Left kidney (tissue), 1 donor: Measurements from ENCODE around the gene B4GALT2. TPM values are rescaled to one million over a fixed set of nuclear protein-coding genes. Genes with fewer than 3 reads are reported as not detected.

Source experiments
- polyA plus RNA-seq: library from polyadenylated mRNA; unstranded; fragments of 120-200 nt; gene quantifications from one replicate; pipeline ENCODE4 v1.2.1, GENCODE V29; 2013; ENCODE audit not compliant: insufficient read length

The B4GALT2 gene
- polyA plus RNA-seq, 1 donor = 33.7 TPM

Other genes starting within 250 kb of the B4GALT2 start
- gene ARTN, start 45.4 kb upstream of the B4GALT2 start, polyA plus RNA-seq = 1.2 TPM
- gene IPO13, start 32.3 kb upstream of the B4GALT2 start, polyA plus RNA-seq = 42.5 TPM
- gene DPH2, start 9.2 kb upstream of the B4GALT2 start, polyA plus RNA-seq = 23.9 TPM
- gene ATP6V0B, start 4.2 kb upstream of the B4GALT2 start, polyA plus RNA-seq = 118 TPM
- gene CCDC24, start 12.4 kb downstream of the B4GALT2 start, polyA plus RNA-seq = 19.5 TPM
- gene SLC6A9, start 52.3 kb downstream of the B4GALT2 start, polyA plus RNA-seq = 6.8 TPM
- 0.05 TPM for gene KLF17, start 139.6 kb downstream of the B4GALT2 start, polyA plus RNA-seq
- gene KLF18, start 162.4 kb downstream of the B4GALT2 start, polyA plus RNA-seq = not detected
- gene DMAP1, start 234.3 kb downstream of the B4GALT2 start, polyA plus RNA-seq = 77.4 TPM